Stomach (tissue), 9 donors: Measurements from ENCODE around the gene ULK3. TPM values are rescaled to one million over a fixed set of nuclear protein-coding genes. Genes with fewer than 3 reads are reported as not detected.

Experiments
- DNase-seq, 2 donors: peaks; one replicate each; pipeline versions ENCODE4 v3.0.0 to v3.0.0-alpha.2; 2013 to 2019
- H3K27ac ChIP-seq, 5 donors: fragments of 200-600 bp in 4 of 5; sonication (generic) in 4 of 5; one replicate each; pipeline ENCODE4 v1.5.1; 2013 to 2019; ENCODE audit warnings: mild to moderate bottlenecking in 1 of 5, moderate library complexity in 1 of 5
- H3K27me3 ChIP-seq, 3 donors: fragments of 200-600 bp; sonication (generic); one replicate each; pipeline ENCODE4 v1.5.1; 2017 to 2019; ENCODE audit warnings: mixed run types in 1 of 3
- H3K36me3 ChIP-seq, 4 donors: fragments of 200-600 bp; sonication (generic); 1 replicate in 3 of 4; 2 replicates in 1 of 4; pipeline ENCODE4 v1.5.1; 2016 to 2019
- H3K4me1 ChIP-seq, 4 donors: fragments of 200-600 bp; sonication (generic); one replicate each; pipeline ENCODE4 v1.5.1; 2016 to 2019
- H3K4me3 ChIP-seq, 4 donors: fragments of 200-600 bp; sonication (generic) in 3 of 4; one replicate each; pipeline ENCODE4 v1.5.1; 2016 to 2019; ENCODE audit warnings: mild to moderate bottlenecking in 1 of 4
- H3K9me3 ChIP-seq, 4 donors: fragments of 200-600 bp; sonication (generic); one replicate each; pipeline ENCODE4 v1.5.1; 2016 to 2019
- CTCF ChIP-seq, 7 experiments: fragments of 450-650 bp in 4 of 7; fragments of 200-600 bp in 3 of 7; sonication (generic) in 3 of 7; IDR thresholded peaks; one replicate each; pipeline ENCODE4 v1.5.1; 2016 to 2019; ENCODE audit warnings: antibody characterized with exemption in 7 of 7, control low read depth in 2 of 7, mild to moderate bottlenecking in 1 of 7
- EP300 ChIP-seq: sonication (generic); formaldehyde crosslinking; IDR thresholded peaks from one replicate; pipeline ENCODE4 v1.6.1; 2017; ENCODE audit warnings: antibody characterized with exemption
- POLR2A ChIP-seq, 4 donors: fragments of 450-650 bp; IDR thresholded peaks; one replicate each; pipeline ENCODE4 v1.6.1; 2016; ENCODE audit warnings: antibody characterized with exemption in 4 of 4, control low read depth in 2 of 4, mild to moderate bottlenecking in 1 of 4, moderate library complexity in 1 of 4
- POLR2AphosphoS5 ChIP-seq, 3 donors: sonication (generic); formaldehyde crosslinking; IDR thresholded peaks; one replicate each; pipeline ENCODE4 v1.6.1; 2016; ENCODE audit warnings: antibody characterized with exemption in 3 of 3
- WGBS, 5 donors: extraction: QIAGEN DNeasy Blood & Tissue Kit in 3 of 5; methylation state at CpG; one replicate each; pipeline versions ENCODE4 v1.1.5 to v1.1.7; 2013 to 2018; 5-methylcytosine and 5-hydroxymethylcytosine counted together
- intact Hi-C: fragments of 100-400 bp; cut with DNase I; formaldehyde crosslinking; loops from one replicate; pipeline ENCODE4 v1.15.1; 2023; ENCODE audit warnings: low total_unique reads
- polyA plus RNA-seq, 3 donors: library from polyadenylated mRNA; stranded (reverse); fragments of 200-250 nt; gene quantifications; one replicate each; pipeline ENCODE4 v1.2.3, GENCODE V29; 2013
- total RNA-seq, 5 donors: library from RNA; depleted of rRNA; stranded (reverse); fragments of >200 nt; gene quantifications; one replicate each; pipeline versions ENCODE4 v1.1.0 to v1.2.3, GENCODE V29; 2014 to 2016
- donor health status: healthy with polysubstance abuse.
- donor health status: Bipolar disorder and iron deficiency.
- donor health status: healthy.

The ULK3 gene
- total and polyA plus RNA-seq, 8 donors: 19.4 to 251 (median 46.2) TPM

- Histone ChIP-seq H3K4me1 (peaks cover 2 to 18% (median 11%) of the 10 kb centered on the region in 4 donors), H3K4me3 (no peak overlapping the region), H3K9me3 (no peaks in the 10 kb centered on the region), H3K27me3 (no peaks in the 10 kb centered on the region), H3K36me3 (peaks cover 32 to 53% (median 46%) of the 10 kb centered on the region in 4 donors), H3K27ac (no peak overlapping the region)
- intact Hi-C loops: no loop called here
- DNase-seq: no peak
- TF ChIP-seq CTCF (IDR thresholded peaks at IDR 0.05) (no peak), POLR2AphosphoS5 (IDR thresholded peaks at IDR 0.05) (no peak), EP300 (no peak), POLR2A (IDR thresholded peaks at IDR 0.05) (no peak)
- 71 to 81% (median 75%) methylated on average over 6 of the region's 6 CpGs for WGBS, 5 donors
These were observed 38.0 kb downstream of the ULK3 start for GRCh38 chr15:74804935-74805334.

- H3K4me3 ChIP-seq: no peak overlapping the region
- H3K36me3 ChIP-seq: peaks cover 37 to 73% (median 64%) of the 10 kb centered on the region in 4 donors
These were observed 40.0 kb downstream of the ULK3 start for GRCh38 chr15:74802862-74803447.

GRCh38 chr15:74802290-74802689 lies 40.7 kb downstream of the ULK3 start:
- DNase-seq: no peak
- peaks cover 37 to 75% (median 64%) of the 10 kb centered on the region in 4 donors for H3K36me3 ChIP-seq
- no peak for TF ChIP-seq EP300
- no peak for TF ChIP-seq CTCF (IDR thresholded peaks at IDR 0.05)
- TF ChIP-seq POLR2AphosphoS5 (IDR thresholded peaks at IDR 0.05): no peak
- TF ChIP-seq POLR2A (IDR thresholded peaks at IDR 0.05): no peak
- no peak overlapping the region for H3K27ac ChIP-seq
- no peak overlapping the region for H3K4me3 ChIP-seq
- intact Hi-C loops: no loop called here
- WGBS, 5 donors: 89 to 94% (median 91%) methylated on average over 13 to 20 of the region's 20 CpGs
- no peaks in the 10 kb centered on the region for H3K9me3 ChIP-seq
- H3K4me1 ChIP-seq: peaks cover 18 to 37% (median 34%) of the 10 kb centered on the region in 4 donors
- H3K27me3 ChIP-seq: no peaks in the 10 kb centered on the region

More at GRCh38 chr15:74802862-74803447, 40.0 kb downstream of the ULK3 start:
- WGBS, 5 donors: 89 to 93% (median 91%) methylated on average over 28 to 31 of the region's 31 CpGs
- TF ChIP-seq POLR2A (IDR thresholded peaks at IDR 0.05): no peak
- TF ChIP-seq CTCF (IDR thresholded peaks at IDR 0.05): no peak
- TF ChIP-seq POLR2AphosphoS5 (IDR thresholded peaks at IDR 0.05): no peak
- no peak for TF ChIP-seq EP300
- DNase-seq: no peak
- intact Hi-C loops: no loop called here
- Histone ChIP-seq H3K27ac (no peak overlapping the region), H3K9me3 (no peaks in the 10 kb centered on the region), H3K4me1 (peaks cover 12 to 31% (median 29%) of the 10 kb centered on the region in 4 donors), H3K27me3 (no peaks in the 10 kb centered on the region)

GRCh38 chr15:74801311-74801997 lies 41.5 kb downstream of the ULK3 start:
- TF ChIP-seq EP300 (no peak), CTCF (IDR thresholded peaks at IDR 0.05) (no peak), POLR2A (IDR thresholded peaks at IDR 0.05) (no peak), POLR2AphosphoS5 (IDR thresholded peaks at IDR 0.05) (no peak)
- 84 to 89% (median 87%) methylated on average over 11 to 18 of the region's 18 CpGs for WGBS, 5 donors
- intact Hi-C loops: no loop called here

More at GRCh38 chr15:74801311-74801997, 41.5 kb downstream of the ULK3 start:
- no peak for DNase-seq
- H3K36me3 ChIP-seq: peaks cover 37 to 75% (median 64%) of the 10 kb centered on the region in 4 donors
- H3K4me3 ChIP-seq: no peak overlapping the region
- peaks cover 18 to 44% (median 34%) of the 10 kb centered on the region in 4 donors for H3K4me1 ChIP-seq
- no peaks in the 10 kb centered on the region for H3K9me3 ChIP-seq
- no peak overlapping the region for H3K27ac ChIP-seq
- H3K27me3 ChIP-seq: no peaks in the 10 kb centered on the region
